SK-N-SH treated with all-trans-retinoic acid at 6 μM for 48 hours (cell line): Measurements from ENCODE around the gene MNAT1.

Source experiments
- ARNTL ChIP-seq: fragments of 450-650 bp; formaldehyde crosslinking; IDR thresholded peaks from 2 replicates; pipeline ENCODE4 v1.5.0; 2020; ENCODE audit warnings: low read depth, mild to moderate bottlenecking, moderate library complexity, borderline replicate concordance
- PATZ1 ChIP-seq: fragments of 250-450 bp; sonication (Bioruptor Pico); IDR thresholded peaks from 2 replicates; pipeline ENCODE4 v1.8.0; 2020; ENCODE audit warnings: mild to moderate bottlenecking, moderate library complexity, borderline replicate concordance
- RARB ChIP-seq: fragments of 250-450 bp; sonication (Bioruptor Pico); IDR thresholded peaks from 2 replicates; pipeline ENCODE4 v1.8.0; 2021; ENCODE audit warnings: mild to moderate bottlenecking, moderate library complexity
- TSHZ2 ChIP-seq: fragments of 250-450 bp; sonication (Bioruptor Pico); IDR thresholded peaks from 2 replicates; pipeline ENCODE4 v1.5.0; 2020; ENCODE audit warnings: mild to moderate bottlenecking, moderate library complexity
- ZFP30 ChIP-seq: fragments of 450-650 bp; formaldehyde crosslinking; IDR thresholded peaks from 2 replicates; pipeline ENCODE4 v1.5.0; 2022; ENCODE audit warnings: mild to moderate bottlenecking, moderate library complexity
- ZNF565 ChIP-seq: fragments of 450-650 bp; formaldehyde crosslinking; conservative IDR thresholded peaks from 2 replicates; pipeline ENCODE4 v1.5.0; 2020; ENCODE audit warnings: low read depth, mild to moderate bottlenecking, moderate library complexity
- ZNF70 ChIP-seq: fragments of 450-650 bp; formaldehyde crosslinking; IDR thresholded peaks from 2 replicates; pipeline ENCODE4 v1.5.0; 2020; ENCODE audit warnings: mild to moderate bottlenecking, moderate library complexity

- TF ChIP-seq RARB (CRISPR knock-in tag) = no peak
- TF ChIP-seq ZFP30 (CRISPR knock-in tag) = no peak
- no peak for TF ChIP-seq ARNTL (CRISPR knock-in tag)
- no peak for TF ChIP-seq ZNF70
- no peak for TF ChIP-seq ZNF565 (CRISPR knock-in tag)
- TF ChIP-seq PATZ1 = no peak
- TF ChIP-seq TSHZ2 (CRISPR knock-in tag) = no peak
These were observed 217.3 kb downstream of the MNAT1 start for GRCh38 chr14:60951776-60952435.
